Smooth muscle cell (in vitro differentiated cells): ENCODE measurements around the gene CHEK2. TPM values are rescaled to one million over a fixed set of nuclear protein-coding genes. Genes with fewer than 3 reads are reported as not detected.

ENCODE experiments used
- DNase-seq: peaks from one replicate; lab custom pipeline; 2025; ENCODE audit not compliant: unreplicated experiment; lab: John Stamatoyannopoulos, UW
- H2AFZ ChIP-seq: fragments of 200-600 bp; sonication (generic); 2 replicates; pipeline ENCODE4 v1.6.0; 2016; ENCODE audit warnings: antibody characterized with exemption, low read depth, mild to moderate bottlenecking
- H3F3A ChIP-seq: fragments of 200-600 bp; sonication (generic); 2 replicates; pipeline ENCODE4 v1.6.0; 2017; ENCODE audit warnings: antibody characterized with exemption, low read depth
- H3K27ac ChIP-seq: fragments of 200-600 bp; sonication (generic); 2 replicates; pipeline ENCODE4 v1.5.1; 2016; ENCODE audit warnings: low read depth, mild to moderate bottlenecking
- H3K27me3 ChIP-seq: fragments of 200-600 bp; sonication (generic); 2 replicates; pipeline ENCODE4 v1.6.1; 2016; ENCODE audit warnings: low read depth, mild to moderate bottlenecking
- H3K36me3 ChIP-seq: fragments of 200-600 bp; sonication (generic); 2 replicates; pipeline ENCODE4 v1.5.1; 2016; ENCODE audit warnings: low read depth
- H3K4me1 ChIP-seq: fragments of 200-600 bp; sonication (generic); 2 replicates; pipeline ENCODE4 v1.5.1; 2016; ENCODE audit warnings: low read depth
- H3K4me2 ChIP-seq: fragments of 200-600 bp; sonication (generic); 2 replicates; pipeline ENCODE4 v1.6.0; 2016; ENCODE audit warnings: mild to moderate bottlenecking
- H3K4me3 ChIP-seq: fragments of 200-600 bp; sonication (generic); 2 replicates; pipeline ENCODE4 v1.5.1; 2016; ENCODE audit warnings: mild to moderate bottlenecking
- H3K79me2 ChIP-seq: fragments of 200-600 bp; sonication (generic); 2 replicates; pipeline ENCODE4 v1.6.0; 2016; ENCODE audit warnings: low read depth, mild to moderate bottlenecking
- H3K9ac ChIP-seq: fragments of 200-600 bp; sonication (generic); 2 replicates; pipeline ENCODE4 v1.6.0; 2016; ENCODE audit warnings: low read depth
- H3K9me3 ChIP-seq: fragments of 200-600 bp; sonication (generic); replicated peaks from 2 replicates; pipeline ENCODE4 v1.5.1; 2016; ENCODE audit warnings: low read depth
- H4K20me1 ChIP-seq: fragments of 200-600 bp; sonication (generic); 2 replicates; pipeline ENCODE4 v1.6.0; 2016; ENCODE audit warnings: low read depth
- CTCF ChIP-seq: fragments of 200-600 bp; sonication (generic); IDR thresholded peaks from 2 replicates; pipeline ENCODE4 v1.5.1; 2017; ENCODE audit warnings: borderline replicate concordance, mild to moderate bottlenecking, antibody characterized with exemption; ENCODE audit not compliant: insufficient read depth, poor library complexity, severe bottlenecking
- WGBS: methylation state at CpG from one replicate; pipeline ENCODE4 v1.1.7; 2016; ENCODE audit warnings: low lambda C conversion rate; 5-methylcytosine and 5-hydroxymethylcytosine counted together
- polyA plus RNA-seq: library from polyadenylated mRNA; unstranded; fragments of >200 nt; fragmentation: Nextera tagmentation; extraction: Ambion mirVana; gene quantifications from 2 replicates; pipeline ENCODE4 v1.2.1, GENCODE V29; 2016
- total RNA-seq: library from RNA; depleted of rRNA; stranded (reverse); fragments of >200 nt; gene quantifications from 2 replicates; pipeline ENCODE4 v1.2.3, GENCODE V29; 2014

CHEK2 gene
- total and polyA plus RNA-seq, 2 experiments from 2014 or later = 11.5 to 12.7 TPM

GRCh38 chr22:28771195-28771791 lies 29.7 kb upstream of the CHEK2 start:
- no peak for TF ChIP-seq CTCF
- H3K79me2 ChIP-seq = peaks cover 27% of the 10 kb centered on the region
- no peak overlapping the region for H3K4me3 ChIP-seq
- H3K27me3 ChIP-seq = no peaks in the 10 kb centered on the region
- no peak overlapping the region for H2AFZ ChIP-seq
- peaks cover 4% of the 10 kb centered on the region for H3K36me3 ChIP-seq
- 83% methylated on average over 5 of the region's 5 CpGs for WGBS
- no peaks in the 10 kb centered on the region for H3F3A ChIP-seq
- no peak overlapping the region for H3K9ac ChIP-seq
- H3K9me3 ChIP-seq = no peaks in the 10 kb centered on the region
- no peak for DNase-seq
- no peaks in the 10 kb centered on the region for H3K4me1 ChIP-seq
- H3K27ac ChIP-seq = no peak overlapping the region
- no peak overlapping the region for H3K4me2 ChIP-seq
- H4K20me1 ChIP-seq = peaks cover 23% of the 10 kb centered on the region

- 94% methylated on average over 14 of the region's 14 CpGs for WGBS
- Histone ChIP-seq H3K27me3 (no peaks in the 10 kb centered on the region), H3F3A (no peaks in the 10 kb centered on the region), H3K9me3 (no peaks in the 10 kb centered on the region), H3K27ac (no peak overlapping the region), H3K79me2 (peaks cover 10% of the 10 kb centered on the region), H3K4me2 (no peak overlapping the region), H3K4me3 (no peak overlapping the region), H3K4me1 (no peaks in the 10 kb centered on the region), H2AFZ (no peak overlapping the region), H3K36me3 (no peaks in the 10 kb centered on the region), H3K9ac (no peak overlapping the region), H4K20me1 (peaks cover 9% of the 10 kb centered on the region)
- DNase-seq = no peak
- TF ChIP-seq CTCF = no peak
Observed at GRCh38 chr22:28769394-28770085, 27.9 kb upstream of the CHEK2 start.

- no peak for DNase-seq
- Histone ChIP-seq H3K27me3 (no peaks in the 10 kb centered on the region), H3K4me1 (no peaks in the 10 kb centered on the region), H3F3A (no peaks in the 10 kb centered on the region), H2AFZ (no peak overlapping the region), H3K36me3 (no peaks in the 10 kb centered on the region), H3K4me2 (no peak overlapping the region), H3K79me2 (peaks cover 3% of the 10 kb centered on the region), H4K20me1 (peaks cover 2% of the 10 kb centered on the region), H3K27ac (no peak overlapping the region), H3K9ac (no peak overlapping the region), H3K4me3 (no peak overlapping the region), H3K9me3 (no peaks in the 10 kb centered on the region)
- TF ChIP-seq CTCF = no peak
- WGBS = 93% methylated on average over 6 of the region's 6 CpGs
Observed at GRCh38 chr22:28768701-28769393, 27.2 kb upstream of the CHEK2 start.
